ENCODE results near the gene ESPN.

Gene ESPN

DNA sequence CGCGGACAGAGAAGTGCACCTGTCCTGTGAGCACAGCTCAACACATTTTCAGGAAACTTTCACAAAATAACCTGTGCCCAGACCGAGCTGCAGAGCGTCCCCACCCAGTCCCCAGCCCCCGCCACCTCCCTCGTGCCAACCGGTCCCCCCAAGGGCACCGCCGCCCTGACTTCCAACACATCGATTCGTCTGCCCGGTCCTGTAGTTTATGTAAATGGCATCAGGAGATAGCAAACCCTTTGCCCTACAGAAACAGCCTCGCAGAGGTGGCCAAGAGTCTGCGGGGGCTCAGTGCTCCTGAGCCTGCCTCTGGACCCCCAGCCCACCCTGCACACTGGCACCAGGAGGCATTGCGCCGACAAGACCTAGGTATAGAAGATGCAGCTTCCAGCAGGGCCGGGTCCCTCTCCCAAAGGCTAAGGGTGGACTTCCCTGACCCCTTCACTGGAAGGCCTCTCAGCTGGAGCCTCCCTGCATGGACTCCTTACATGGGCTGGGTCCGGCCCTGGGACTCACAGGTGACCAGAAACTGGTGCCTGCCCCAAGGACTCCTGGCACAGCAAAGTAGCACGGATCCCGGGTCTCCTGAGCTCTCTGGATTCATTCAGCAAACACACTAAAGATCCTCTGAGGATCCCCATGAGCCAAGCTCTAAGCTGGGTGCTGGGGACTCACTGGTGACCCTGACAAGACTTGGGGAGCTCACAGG, 73.4 kb downstream of the ESPN start:
- Histone ChIP-seq H3K4me1 (ENCODE audit: control insufficient read depth, insufficient read depth, low read length) (no peaks in the 10 kb centered on the region), H3K27ac (ENCODE audit: extremely low read depth, low read depth, low read length) (no peak overlapping the region), H3K4me3 (ENCODE audit: low read depth, low read length) (peak overlapping the region; percentile 56), H3K36me3 (ENCODE audit: control insufficient read depth in 2 of 2, insufficient read depth in 1 of 2, low read length in 2 of 2) (peaks cover 0 to 3% of the 10 kb centered on the region in 2 experiments; a peak in 1 of 3 replicates), H3K9me3 (ENCODE audit: control insufficient read depth, insufficient read depth, low read depth, low read length) (no peaks in the 10 kb centered on the region)
- TF ChIP-seq ZNF155 (tag by site-specific recombination; IDR thresholded peaks at IDR 0.05) (no peak), ZNF624 (tag by site-specific recombination; IDR thresholded peaks at IDR 0.05) (no peak), ZNF610 (tag by site-specific recombination; IDR thresholded peaks at IDR 0.05; ENCODE audit: borderline replicate concordance) (no peak), ZNF664 (tag by site-specific recombination; IDR thresholded peaks at IDR 0.05) (no peak), ZNF501 (tag by site-specific recombination; IDR thresholded peaks at IDR 0.05) (no peak), ZNF777 (tag by site-specific recombination; IDR thresholded peaks at IDR 0.05; ENCODE audit: borderline replicate concordance) (no peak), ZNF558 (tag by site-specific recombination; IDR thresholded peaks at IDR 0.05) (no peak), ZNF133 (tag by site-specific recombination; IDR thresholded peaks at IDR 0.05) (no peak)
- TF ChIP-seq, protein P1, sequence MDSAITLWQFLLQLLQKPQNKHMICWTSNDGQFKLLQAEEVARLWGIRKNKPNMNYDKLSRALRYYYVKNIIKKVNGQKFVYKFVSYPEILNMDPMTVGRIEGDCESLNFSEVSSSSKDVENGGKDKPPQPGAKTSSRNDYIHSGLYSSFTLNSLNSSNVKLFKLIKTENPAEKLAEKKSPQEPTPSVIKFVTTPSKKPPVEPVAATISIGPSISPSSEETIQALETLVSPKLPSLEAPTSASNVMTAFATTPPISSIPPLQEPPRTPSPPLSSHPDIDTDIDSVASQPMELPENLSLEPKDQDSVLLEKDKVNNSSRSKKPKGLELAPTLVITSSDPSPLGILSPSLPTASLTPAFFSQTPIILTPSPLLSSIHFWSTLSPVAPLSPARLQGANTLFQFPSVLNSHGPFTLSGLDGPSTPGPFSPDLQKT (IDR thresholded peaks at IDR 0.05; ENCODE audit: borderline replicate concordance, low read depth, low read length) = no peak
- TF ChIP-seq, protein P2, sequence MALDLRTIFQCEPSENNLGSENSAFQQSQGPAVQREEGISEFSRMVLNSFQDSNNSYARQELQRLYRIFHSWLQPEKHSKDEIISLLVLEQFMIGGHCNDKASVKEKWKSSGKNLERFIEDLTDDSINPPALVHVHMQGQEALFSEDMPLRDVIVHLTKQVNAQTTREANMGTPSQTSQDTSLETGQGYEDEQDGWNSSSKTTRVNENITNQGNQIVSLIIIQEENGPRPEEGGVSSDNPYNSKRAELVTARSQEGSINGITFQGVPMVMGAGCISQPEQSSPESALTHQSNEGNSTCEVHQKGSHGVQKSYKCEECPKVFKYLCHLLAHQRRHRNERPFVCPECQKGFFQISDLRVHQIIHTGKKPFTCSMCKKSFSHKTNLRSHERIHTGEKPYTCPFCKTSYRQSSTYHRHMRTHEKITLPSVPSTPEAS (tag by site-specific recombination; IDR thresholded peaks at IDR 0.05) = no peak
- ChIA-PET CTCF (interaction anchor here (1.2 to 2.2 kb wide), 3 partner anchors 8 to 149 kb away, joined by 3 to 13 read pairs (median 10); partner anchors contain the start of gene PLEKHG5), POLR2A (no interaction called here)

DNA sequence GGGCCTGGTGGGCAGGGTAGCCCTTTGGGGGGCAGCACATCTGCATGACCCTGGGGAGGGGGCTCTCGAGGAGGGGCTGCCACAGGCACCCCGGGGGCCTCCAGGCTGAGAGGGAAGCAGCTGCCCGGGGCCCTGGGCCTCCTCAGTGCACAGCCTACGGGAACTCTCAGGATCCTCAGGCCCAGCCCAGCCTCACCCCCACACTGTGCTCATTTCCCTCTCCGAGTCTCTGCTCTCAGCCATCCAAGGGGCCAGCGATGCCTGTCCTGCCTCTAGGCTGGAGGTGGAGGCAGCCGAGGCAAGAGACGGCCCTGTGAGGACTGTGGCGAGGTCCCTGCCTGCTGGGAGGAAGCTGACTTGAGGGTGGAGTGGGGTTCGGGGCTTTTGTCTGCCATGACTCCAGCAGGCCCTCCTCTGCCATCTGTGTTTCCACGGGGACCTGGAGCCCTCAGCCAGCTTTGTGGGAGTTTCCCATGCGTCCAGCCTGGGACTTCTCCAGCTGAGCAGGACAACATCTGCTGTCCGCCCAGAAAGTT, 74.1 kb downstream of the ESPN start:
- H3K4me3 ChIP-seq (ENCODE audit: low read depth, low read length) = no peak overlapping the region
- TF ChIP-seq ZNF549 (tag by site-specific recombination; IDR thresholded peaks at IDR 0.05) (no peak), EGR2 (tag by site-specific recombination; IDR thresholded peaks at IDR 0.05; ENCODE audit: low read depth) (peak; percentile 38; the same call in 1 of the 2 replicates), ZFHX2 (tag by site-specific recombination; conservative IDR thresholded peaks at IDR 0.05) (peak; percentile 41; the same call in 1 of the 2 replicates), ZNF843 (tag by site-specific recombination; IDR thresholded peaks at IDR 0.05) (no peak), GLIS2 (tag by site-specific recombination; IDR thresholded peaks at IDR 0.05) (0 out of 2 replicates have a peak, but pooled peaks have one; percentile 9), ZNF335 (tag by site-specific recombination; conservative IDR thresholded peaks at IDR 0.05) (0 out of 2 replicates have a peak, but pooled peaks have one; percentile 18), ZBTB20 (tag by site-specific recombination; IDR thresholded peaks at IDR 0.05) (peak; percentile 75)
- TF ChIP-seq, protein P3, sequence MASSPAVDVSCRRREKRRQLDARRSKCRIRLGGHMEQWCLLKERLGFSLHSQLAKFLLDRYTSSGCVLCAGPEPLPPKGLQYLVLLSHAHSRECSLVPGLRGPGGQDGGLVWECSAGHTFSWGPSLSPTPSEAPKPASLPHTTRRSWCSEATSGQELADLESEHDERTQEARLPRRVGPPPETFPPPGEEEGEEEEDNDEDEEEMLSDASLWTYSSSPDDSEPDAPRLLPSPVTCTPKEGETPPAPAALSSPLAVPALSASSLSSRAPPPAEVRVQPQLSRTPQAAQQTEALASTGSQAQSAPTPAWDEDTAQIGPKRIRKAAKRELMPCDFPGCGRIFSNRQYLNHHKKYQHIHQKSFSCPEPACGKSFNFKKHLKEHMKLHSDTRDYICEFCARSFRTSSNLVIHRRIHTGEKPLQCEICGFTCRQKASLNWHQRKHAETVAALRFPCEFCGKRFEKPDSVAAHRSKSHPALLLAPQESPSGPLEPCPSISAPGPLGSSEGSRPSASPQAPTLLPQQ (tag by site-specific recombination; IDR thresholded peaks at IDR 0.05) = no peak
- ChIA-PET POLR2A (interaction anchor here (1.9 kb wide), 1 partner anchor 7 kb away, joined by 4 read pairs; the partner anchor contains the start of gene PLEKHG5), CTCF (interaction anchor here (0.6 to 2.2 kb wide), 7 partner anchors 8 to 207 kb away, joined by 3 to 13 read pairs (median 4); partner anchors contain the start of gene PLEKHG5)
- no peak overlapping the region for H3K27ac ChIP-seq (ENCODE audit: extremely low read depth, low read depth, low read length)
- no peaks in the 10 kb centered on the region for H3K9me3 ChIP-seq (ENCODE audit: control insufficient read depth, insufficient read depth, low read depth, low read length)
- H3K4me1 ChIP-seq (ENCODE audit: control insufficient read depth, insufficient read depth, low read length) = no peaks in the 10 kb centered on the region
- peaks cover 0 to 3% of the 10 kb centered on the region in 2 experiments; a peak in 1 of 3 replicates for H3K36me3 ChIP-seq (ENCODE audit: control insufficient read depth in 2 of 2, insufficient read depth in 1 of 2, low read length in 2 of 2)
